Measurements from ENCODE around the gene DIO3.

GRCh38 chr14:101549154-101549553 lies 12.1 kb upstream of the DIO3 start:
- TF ChIP-seq CTCF (conservative IDR thresholded peaks at IDR 0.05) (no peak), EZH2 (IDR thresholded peaks at IDR 0.05; ENCODE audit: low read depth) (no peak)
